GM18858 (cell line): ENCODE measurements around the gene INAFM2.

Source experiments
- ATAC-seq: cut with Tn5 transposase; IDR thresholded peaks from one replicate; pipeline ENCODE4 v1.9.1; 2021; ENCODE audit not compliant: unreplicated experiment

INAFM2 gene

DNA sequence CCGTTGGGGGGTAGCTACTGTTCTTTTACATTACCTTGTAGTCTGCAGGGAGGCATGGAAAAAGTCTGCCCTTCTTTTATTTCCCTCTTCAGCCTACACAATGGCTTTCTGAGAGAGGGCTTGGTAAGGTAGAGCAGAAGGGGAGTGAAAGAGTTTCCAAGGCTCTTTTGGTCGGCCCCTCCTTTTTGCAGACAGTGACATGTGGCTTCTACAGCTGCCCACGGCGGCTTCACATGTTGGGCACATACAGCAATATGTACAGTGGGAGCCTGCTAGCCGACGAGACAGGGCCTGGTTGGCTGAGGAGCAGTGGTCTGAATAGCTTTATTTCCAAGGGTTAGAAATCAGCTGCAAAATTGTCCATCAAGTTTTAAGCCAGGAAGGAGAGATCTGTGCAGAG lies 4.0 kb downstream of the INAFM2 start:
- no peak for ATAC-seq

DNA sequence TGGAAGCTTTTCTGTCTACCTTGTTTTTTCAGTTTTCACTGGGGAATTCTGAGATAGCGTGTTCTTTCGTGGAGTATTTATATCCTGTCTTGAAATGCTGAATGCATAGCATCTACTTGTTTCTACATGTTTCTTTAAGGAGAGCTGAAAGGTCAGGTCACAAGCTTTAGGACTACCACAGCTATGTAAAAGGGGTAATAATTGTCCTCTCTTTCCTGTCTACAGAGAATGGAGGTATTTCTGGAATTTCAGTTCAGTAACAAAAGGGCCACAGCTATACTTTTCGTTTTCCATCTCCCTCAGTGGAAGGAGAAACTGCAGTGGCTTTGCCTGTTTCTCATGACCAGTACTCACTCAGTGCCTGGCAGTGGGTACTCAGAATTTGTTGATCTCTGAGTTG lies 4.7 kb downstream of the INAFM2 start:
- no peak for ATAC-seq

GRCh38 chr15:40328751-40329150 lies 5.3 kb downstream of the INAFM2 start:
- ATAC-seq, result no peak

DNA sequence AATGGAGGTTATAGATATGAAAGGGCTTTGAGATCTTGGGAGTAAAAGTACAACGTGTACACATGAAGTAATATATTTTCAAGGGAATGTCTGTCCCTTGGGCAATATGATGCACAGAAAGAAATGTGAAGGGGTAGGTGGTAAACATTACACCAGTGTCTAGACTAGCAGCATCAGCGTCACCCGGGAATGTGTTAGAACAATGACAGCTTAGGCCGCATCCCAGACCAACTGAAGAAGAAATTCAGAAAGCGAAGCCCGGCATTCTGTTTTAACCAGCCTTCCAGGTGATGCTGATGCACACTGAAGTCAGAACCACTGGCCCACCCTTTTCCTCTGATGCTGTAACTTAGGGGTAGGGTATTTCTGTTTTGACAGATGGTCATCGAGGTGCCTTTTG lies 6.3 kb downstream of the INAFM2 start:
- ATAC-seq, result no peak

DNA sequence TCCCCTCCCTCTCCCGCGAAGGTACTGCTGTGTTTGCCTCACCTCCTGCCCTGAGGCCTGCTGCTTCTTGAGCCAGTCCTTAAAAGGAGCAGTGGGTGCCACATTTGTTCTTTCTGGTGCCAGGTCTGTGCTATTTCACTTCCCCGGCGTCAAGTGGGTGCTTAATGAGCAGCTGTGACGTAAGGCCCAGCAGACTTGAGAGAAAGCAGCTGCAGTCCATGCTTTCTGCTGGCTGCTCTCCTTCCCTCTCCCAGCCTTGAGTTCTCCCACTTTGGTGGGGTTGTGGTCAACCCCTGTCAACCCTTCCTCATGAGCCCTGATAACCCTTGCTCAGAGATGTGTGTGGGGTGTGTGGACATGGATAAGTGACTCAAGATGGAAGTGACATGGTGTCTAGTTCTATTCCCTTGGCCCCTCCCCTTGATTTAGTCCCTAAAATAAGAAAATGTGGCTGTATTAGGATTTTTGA lies 6.9 kb downstream of the INAFM2 start:
- no peak for ATAC-seq

DNA sequence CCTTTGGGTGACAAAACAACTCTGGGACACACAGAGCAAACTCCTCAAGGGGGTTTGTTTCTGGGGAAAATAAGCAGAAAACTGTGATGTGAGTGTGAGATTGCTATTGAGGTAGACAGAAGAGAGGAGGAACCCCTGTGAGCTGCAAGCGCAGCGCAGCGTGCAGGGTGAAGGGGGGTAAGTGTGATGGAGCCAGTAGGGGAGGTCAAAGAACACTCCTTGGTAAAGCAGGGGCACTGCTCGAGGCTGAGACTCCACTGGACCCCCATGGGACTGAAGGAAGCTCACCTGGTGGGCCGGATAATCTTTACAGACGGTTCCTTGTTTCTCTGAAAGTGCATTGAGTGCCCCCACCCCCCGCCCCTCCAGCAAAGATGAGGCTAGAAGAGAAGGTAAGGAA lies 7.5 kb downstream of the INAFM2 start:
- no peak for ATAC-seq

GRCh38 chr15:40331637-40332036 lies 8.1 kb downstream of the INAFM2 start:
- ATAC-seq, result no peak

DNA sequence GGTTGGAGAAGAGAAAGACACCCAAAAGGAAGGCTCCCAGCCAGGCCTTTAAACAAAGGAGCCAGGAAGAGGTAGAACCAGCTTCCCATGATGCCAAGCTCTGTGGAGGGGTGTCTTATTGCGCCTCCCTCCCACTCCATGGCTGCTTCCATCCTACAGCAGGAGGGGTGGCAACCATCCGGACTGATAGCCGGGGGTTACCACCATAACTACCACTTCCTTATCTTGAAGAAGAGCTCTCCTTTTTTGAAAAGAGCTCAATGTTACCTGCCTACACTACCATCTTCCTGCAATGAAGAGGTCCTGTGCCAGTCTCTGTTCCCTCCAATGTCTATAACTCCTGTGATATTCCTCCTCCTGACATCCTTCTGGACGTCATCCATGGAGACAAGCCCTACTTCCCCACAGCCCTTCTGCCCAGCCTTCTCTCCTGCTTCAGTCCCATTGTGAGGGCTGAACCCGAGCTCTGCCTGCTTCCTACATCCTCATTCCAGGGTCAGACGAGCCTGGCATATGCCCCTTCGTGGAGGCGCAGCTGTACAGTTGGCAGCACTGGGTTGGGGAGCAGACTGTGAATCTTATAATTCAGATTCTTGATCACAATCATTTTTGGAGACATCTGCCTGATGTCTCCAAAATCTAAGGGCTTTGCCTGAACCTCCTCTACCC lies 8.8 kb downstream of the INAFM2 start:
- ATAC-seq, result no peak

GRCh38 chr15:40333922-40334492 lies 10.5 kb downstream of the INAFM2 start:
- ATAC-seq, result no peak

- no peak for ATAC-seq
These were observed 11.0 kb downstream of the INAFM2 start for GRCh38 chr15:40334541-40334940.

GRCh38 chr15:40334941-40335795 lies 11.7 kb downstream of the INAFM2 start:
- no peak for ATAC-seq

- ATAC-seq, result no peak
These were observed 12.6 kb downstream of the INAFM2 start for GRCh38 chr15:40335938-40336743.

GRCh38 chr15:40336744-40337122 lies 13.2 kb downstream of the INAFM2 start:
- ATAC-seq, result no peak

DNA sequence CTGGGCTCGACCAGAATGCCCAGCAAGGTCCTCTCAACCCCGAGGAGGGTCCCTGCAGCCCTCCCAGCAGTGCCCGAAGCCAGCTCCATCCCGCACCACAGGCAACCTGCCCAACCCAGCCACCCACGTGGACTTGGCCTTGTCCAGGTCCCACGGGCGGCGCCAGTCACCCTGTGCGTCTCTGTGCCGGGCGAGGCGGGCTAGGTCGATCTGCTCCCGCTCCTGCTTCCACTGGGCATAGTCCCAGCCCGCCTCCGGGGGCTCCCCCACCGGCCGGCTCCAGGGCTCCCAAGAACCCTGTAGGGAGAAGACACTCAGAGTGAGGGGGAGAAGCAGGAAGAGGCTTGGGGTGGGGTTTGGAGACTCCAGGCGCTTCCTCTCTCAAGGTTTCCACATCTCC lies 14.1 kb downstream of the INAFM2 start:
- no peak for ATAC-seq

DNA sequence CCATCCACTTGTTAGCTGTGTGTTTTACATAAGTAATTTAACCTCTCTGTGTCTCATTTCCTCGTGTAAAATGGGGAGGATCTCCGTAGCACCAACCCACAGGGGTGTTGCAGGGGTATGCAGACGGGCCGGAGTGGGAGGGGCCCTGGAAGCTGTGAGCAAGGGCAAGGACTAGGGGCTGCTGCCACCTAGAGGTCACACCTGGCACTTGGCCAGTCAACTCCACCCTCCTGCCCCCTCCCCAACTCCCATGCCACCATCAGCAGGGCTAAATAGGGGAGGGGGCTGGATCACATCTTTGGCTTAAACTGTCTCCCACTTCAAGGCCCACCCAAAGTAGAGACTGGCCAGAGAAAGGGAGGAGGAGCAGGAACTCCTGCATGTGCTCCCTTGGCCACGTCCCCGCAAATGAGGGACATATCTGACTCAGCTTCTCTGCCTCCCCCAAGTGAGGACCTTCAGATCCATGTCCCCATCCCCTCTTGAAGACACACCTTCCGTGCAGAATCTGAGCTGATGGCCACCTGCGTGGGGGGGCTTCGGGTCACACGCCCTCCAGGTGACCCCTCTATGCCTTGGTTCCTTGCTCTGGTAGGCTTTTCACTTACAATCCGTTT lies 14.7 kb downstream of the INAFM2 start:
- peak; percentile 49 for ATAC-seq

GRCh38 chr15:40338921-40339620 lies 15.6 kb downstream of the INAFM2 start:
- ATAC-seq, result no peak

GRCh38 chr15:40339621-40339945 lies 16.1 kb downstream of the INAFM2 start:
- ATAC-seq, result no peak

- ATAC-seq, result no peak
These were observed 16.7 kb downstream of the INAFM2 start for GRCh38 chr15:40340038-40340739.

GRCh38 chr15:40340740-40341400 lies 17.4 kb downstream of the INAFM2 start, which contains the start of gene CCDC9B:
Gene CCDC9B (minus strand): TSS chr15:40340939. CDS start chr15:40340819, 120 bp downstream.
- ATAC-seq, result no peak
